ENCODE measurements around the gene MED15.
"Not testable (repeated sequence)": the region's sequence is repeated elsewhere in the genome, so short reads cannot be mapped to it uniquely, and the experiment has no call there.

MED15 gene

GRCh38 chr22:20498913-20499312, 8.5 kb upstream of the MED15 start:
- 93 to 100% methylated on average over 1 to 3 of the region's 3 CpGs for WGBS, 2 experiments (ENCODE audit: insufficient coverage in 2 of 2)
- Histone ChIP-seq H3K27ac (ENCODE audit: low read depth, low read length, severe bottlenecking) (no peak overlapping the region), H3K36me3 (ENCODE audit: control insufficient read depth, insufficient read depth, low read length) (no peaks in the 10 kb centered on the region), H3K4me1 (ENCODE audit: control insufficient read depth, insufficient read depth, low read length, poor library complexity, severe bottlenecking) (no peaks in the 10 kb centered on the region), H3K9me3 (ENCODE audit: control insufficient read depth, low read length) (no peaks in the 10 kb centered on the region), H3K4me3 (ENCODE audit: extremely low read depth, insufficient read depth, low read length, poor library complexity, severe bottlenecking) (no peak overlapping the region)

- H3K4me3 ChIP-seq (ENCODE audit: extremely low read depth, insufficient read depth, low read length, poor library complexity, severe bottlenecking): no peak overlapping the region
- H3K4me1 ChIP-seq (ENCODE audit: control insufficient read depth, insufficient read depth, low read length, poor library complexity, severe bottlenecking): peaks cover 5% of the 10 kb centered on the region
- H3K9me3 ChIP-seq (ENCODE audit: control insufficient read depth, low read length): no peaks in the 10 kb centered on the region
- H3K36me3 ChIP-seq (ENCODE audit: control insufficient read depth, insufficient read depth, low read length): no peaks in the 10 kb centered on the region
- H3K27ac ChIP-seq (ENCODE audit: low read depth, low read length, severe bottlenecking): no peak overlapping the region
- WGBS, 2 experiments (ENCODE audit: insufficient coverage in 2 of 2): 87 to 93% methylated on average over 5 to 7 of the region's 7 CpGs
Measured at GRCh38 chr22:20499769-20500168, 7.6 kb upstream of the MED15 start.

GRCh38 chr22:20503816-20504215, 3.6 kb upstream of the MED15 start:
- Histone ChIP-seq H3K27ac (ENCODE audit: low read depth, low read length, severe bottlenecking) (no peak overlapping the region), H3K4me3 (ENCODE audit: extremely low read depth, insufficient read depth, low read length, poor library complexity, severe bottlenecking) (no peak overlapping the region), H3K4me1 (ENCODE audit: control insufficient read depth, insufficient read depth, low read length, poor library complexity, severe bottlenecking) (peaks cover 5% of the 10 kb centered on the region), H3K9me3 (ENCODE audit: control insufficient read depth, low read length) (no peaks in the 10 kb centered on the region), H3K36me3 (ENCODE audit: control insufficient read depth, insufficient read depth, low read length) (no peaks in the 10 kb centered on the region)
- 93 to 100% methylated on average over 1 to 2 of the region's 2 CpGs for WGBS, 2 experiments (ENCODE audit: insufficient coverage in 2 of 2)

GRCh38 chr22:20504293-20504922, 3.0 kb upstream of the MED15 start:
- 94 to 100% methylated on average over 3 to 4 of the region's 5 CpGs for WGBS, 2 experiments (ENCODE audit: insufficient coverage in 2 of 2)
- not testable (repeated sequence) for H3K27ac ChIP-seq (ENCODE audit: low read depth, low read length, severe bottlenecking); H3K9me3 ChIP-seq (ENCODE audit: control insufficient read depth, low read length); H3K4me3 ChIP-seq (ENCODE audit: extremely low read depth, insufficient read depth, low read length, poor library complexity, severe bottlenecking); H3K4me1 ChIP-seq (ENCODE audit: control insufficient read depth, insufficient read depth, low read length, poor library complexity, severe bottlenecking); H3K36me3 ChIP-seq (ENCODE audit: control insufficient read depth, insufficient read depth, low read length)

GRCh38 chr22:20506543-20507252, 712 bp upstream of the MED15 start:
- H3K27ac ChIP-seq (ENCODE audit: low read depth, low read length, severe bottlenecking): no peak overlapping the region
- no peaks in the 10 kb centered on the region for H3K9me3 ChIP-seq (ENCODE audit: control insufficient read depth, low read length)
- peaks cover 23% of the 10 kb centered on the region for H3K4me1 ChIP-seq (ENCODE audit: control insufficient read depth, insufficient read depth, low read length, poor library complexity, severe bottlenecking)
- H3K4me3 ChIP-seq (ENCODE audit: extremely low read depth, insufficient read depth, low read length, poor library complexity, severe bottlenecking): no peak overlapping the region
- H3K36me3 ChIP-seq (ENCODE audit: control insufficient read depth, insufficient read depth, low read length): peaks cover 19% of the 10 kb centered on the region
- WGBS, 2 experiments (ENCODE audit: insufficient coverage in 2 of 2): 77 to 79% methylated on average over 8 to 12 of the region's 13 CpGs

GRCh38 chr22:20508067-20508755, 801 bp downstream of the MED15 start:
- Histone ChIP-seq H3K27ac (ENCODE audit: low read depth, low read length, severe bottlenecking) (peak overlapping the region; percentile 95), H3K36me3 (ENCODE audit: control insufficient read depth, insufficient read depth, low read length) (peaks cover 27% of the 10 kb centered on the region), H3K4me1 (ENCODE audit: control insufficient read depth, insufficient read depth, low read length, poor library complexity, severe bottlenecking) (peaks cover 23% of the 10 kb centered on the region), H3K4me3 (ENCODE audit: extremely low read depth, insufficient read depth, low read length, poor library complexity, severe bottlenecking) (peak overlapping the region; percentile 95)
- 3 to 4% methylated on average over 14 to 19 of the region's 21 CpGs for WGBS, 2 experiments (ENCODE audit: insufficient coverage in 2 of 2)
- not testable (repeated sequence) for H3K9me3 ChIP-seq (ENCODE audit: control insufficient read depth, low read length)

GRCh38 chr22:20508815-20509271, 1.4 kb downstream of the MED15 start:
- Histone ChIP-seq H3K4me3 (ENCODE audit: extremely low read depth, insufficient read depth, low read length, poor library complexity, severe bottlenecking) (peak overlapping the region; percentile 95), H3K4me1 (ENCODE audit: control insufficient read depth, insufficient read depth, low read length, poor library complexity, severe bottlenecking) (peaks cover 23% of the 10 kb centered on the region), H3K27ac (ENCODE audit: low read depth, low read length, severe bottlenecking) (peak overlapping the region; percentile 86), H3K9me3 (ENCODE audit: control insufficient read depth, low read length) (no peaks in the 10 kb centered on the region), H3K36me3 (ENCODE audit: control insufficient read depth, insufficient read depth, low read length) (peaks cover 33% of the 10 kb centered on the region)
- WGBS, 2 experiments (ENCODE audit: insufficient coverage in 2 of 2): 59 to 61% methylated on average over 10 of the region's 10 CpGs

GRCh38 chr22:20509344-20510047, 2.1 kb downstream of the MED15 start:
- 42 to 55% methylated on average over 5 of the region's 7 CpGs for WGBS, 2 experiments (ENCODE audit: insufficient coverage in 2 of 2)
- peak overlapping the region; percentile 95 for H3K4me3 ChIP-seq (ENCODE audit: extremely low read depth, insufficient read depth, low read length, poor library complexity, severe bottlenecking)
- H3K4me1 ChIP-seq (ENCODE audit: control insufficient read depth, insufficient read depth, low read length, poor library complexity, severe bottlenecking): peaks cover 26% of the 10 kb centered on the region
- peak overlapping the region; percentile 86 for H3K27ac ChIP-seq (ENCODE audit: low read depth, low read length, severe bottlenecking)
- H3K36me3 ChIP-seq (ENCODE audit: control insufficient read depth, insufficient read depth, low read length): peaks cover 40% of the 10 kb centered on the region
- no peaks in the 10 kb centered on the region for H3K9me3 ChIP-seq (ENCODE audit: control insufficient read depth, low read length)

- Histone ChIP-seq H3K36me3 (ENCODE audit: control insufficient read depth, insufficient read depth, low read length) (peaks cover 46% of the 10 kb centered on the region), H3K27ac (ENCODE audit: low read depth, low read length, severe bottlenecking) (no peak overlapping the region), H3K4me1 (ENCODE audit: control insufficient read depth, insufficient read depth, low read length, poor library complexity, severe bottlenecking) (peaks cover 34% of the 10 kb centered on the region), H3K4me3 (ENCODE audit: extremely low read depth, insufficient read depth, low read length, poor library complexity, severe bottlenecking) (no peak overlapping the region), H3K9me3 (ENCODE audit: control insufficient read depth, low read length) (no peaks in the 10 kb centered on the region)
- WGBS, 2 experiments (ENCODE audit: insufficient coverage in 2 of 2): 71 to 100% methylated on average over 1 to 3 of the region's 10 CpGs
Measured at GRCh38 chr22:20510811-20511577, 3.6 kb downstream of the MED15 start.
